Right atrium auricular region (tissue), 2 donors: ENCODE results near the gene PACS1. TPM values are rescaled to one million over a fixed set of nuclear protein-coding genes. Genes with fewer than 3 reads are reported as not detected.

Experiments used
- DNase-seq: peaks from one replicate; pipeline ENCODE4 v3.0.0-alpha.2; 2019; ENCODE audit warnings: low spot score
- H3K27ac ChIP-seq, 2 donors: fragments of 200-600 bp; sonication (generic); 1 replicate in 1 of 2; 2 replicates in 1 of 2; pipeline ENCODE4 v1.5.1; 2016 to 2019
- H3K27me3 ChIP-seq, 2 donors: fragments of 200-600 bp; sonication (generic); one replicate each; pipeline versions ENCODE4 v1.5.1 to v1.6.0; 2017 to 2019
- H3K36me3 ChIP-seq: fragments of 200-600 bp; sonication (generic); one replicate; pipeline ENCODE4 v1.5.1; 2016
- H3K4me1 ChIP-seq, 2 donors: fragments of 200-600 bp; sonication (generic); one replicate each; pipeline versions ENCODE4 v1.5.1 to v1.6.0; 2017 to 2019
- H3K4me3 ChIP-seq, 2 donors: fragments of 200-600 bp; sonication (generic); 1 replicate in 1 of 2; 2 replicates in 1 of 2; pipeline ENCODE4 v1.5.1; 2017 to 2019; ENCODE audit warnings: mild to moderate bottlenecking in 1 of 2, moderate library complexity in 1 of 2
- H3K9me3 ChIP-seq, 2 donors: fragments of 200-600 bp; sonication (generic); one replicate each; pipeline ENCODE4 v1.5.1; 2019
- total RNA-seq, 2 donors: library from RNA; depleted of rRNA; stranded (reverse); fragments of >200 nt; gene quantifications; one replicate each; pipeline ENCODE4 v1.1.0, GENCODE V29; 2016
- TF ChIP-seq, protein P1 (sequence below), 2 donors: fragments of 200-600 bp; sonication (generic); IDR thresholded peaks; one replicate each; pipeline ENCODE4 v1.5.1; 2019; ENCODE audit warnings: antibody characterized with exemption in 2 of 2

The PACS1 gene
- total RNA-seq, 2 donors from 2014 or later, result 47.7 to 88.9 TPM

- peaks cover 19% of the 10 kb centered on the region for H3K36me3 ChIP-seq
These were observed 198.3 kb downstream of the PACS1 start, which contains the start of gene RAB1B for GRCh38 chr11:66268244-66268951. RAB1B (plus strand) TSS chr11:66268639; CDS start chr11:66268680, 41 bp downstream.

GRCh38 chr11:66268952-66269905, 199.2 kb downstream of the PACS1 start:
- H3K4me1 ChIP-seq, result peaks cover 0 to 30% of the 10 kb centered on the region in 2 donors
- no peak for DNase-seq
- TF ChIP-seq, protein P1, sequence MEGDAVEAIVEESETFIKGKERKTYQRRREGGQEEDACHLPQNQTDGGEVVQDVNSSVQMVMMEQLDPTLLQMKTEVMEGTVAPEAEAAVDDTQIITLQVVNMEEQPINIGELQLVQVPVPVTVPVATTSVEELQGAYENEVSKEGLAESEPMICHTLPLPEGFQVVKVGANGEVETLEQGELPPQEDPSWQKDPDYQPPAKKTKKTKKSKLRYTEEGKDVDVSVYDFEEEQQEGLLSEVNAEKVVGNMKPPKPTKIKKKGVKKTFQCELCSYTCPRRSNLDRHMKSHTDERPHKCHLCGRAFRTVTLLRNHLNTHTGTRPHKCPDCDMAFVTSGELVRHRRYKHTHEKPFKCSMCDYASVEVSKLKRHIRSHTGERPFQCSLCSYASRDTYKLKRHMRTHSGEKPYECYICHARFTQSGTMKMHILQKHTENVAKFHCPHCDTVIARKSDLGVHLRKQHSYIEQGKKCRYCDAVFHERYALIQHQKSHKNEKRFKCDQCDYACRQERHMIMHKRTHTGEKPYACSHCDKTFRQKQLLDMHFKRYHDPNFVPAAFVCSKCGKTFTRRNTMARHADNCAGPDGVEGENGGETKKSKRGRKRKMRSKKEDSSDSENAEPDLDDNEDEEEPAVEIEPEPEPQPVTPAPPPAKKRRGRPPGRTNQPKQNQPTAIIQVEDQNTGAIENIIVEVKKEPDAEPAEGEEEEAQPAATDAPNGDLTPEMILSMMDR (IDR thresholded peaks at IDR 0.05), result peak in 1 of 2 donors; percentile 10
- no peaks in the 10 kb centered on the region for H3K9me3 ChIP-seq
- peak overlapping the region; percentile 81 to 85 for H3K4me3 ChIP-seq
- no peaks in the 10 kb centered on the region for H3K27me3 ChIP-seq
- H3K27ac ChIP-seq, result peak overlapping the region; percentile 92 to 97
- peaks cover 26% of the 10 kb centered on the region for H3K36me3 ChIP-seq

More at GRCh38 chr11:66268244-66268951, 198.3 kb downstream of the PACS1 start, which contains the start of gene RAB1B:
- peak within 1 kb of the TSS; percentile 92 to 97 for H3K27ac ChIP-seq
- H3K4me1 ChIP-seq, result peaks cover 0 to 30% of the 10 kb centered on the region in 2 donors
- peak; percentile 100 for DNase-seq
- H3K9me3 ChIP-seq, result no peaks in the 10 kb centered on the region
- no peaks in the 10 kb centered on the region for H3K27me3 ChIP-seq
- TF ChIP-seq, protein P1 (IDR thresholded peaks at IDR 0.05), result no peak
- H3K4me3 ChIP-seq, result peak within 1 kb of the TSS; percentile 81 to 85

GRCh38 chr11:66271816-66272215, 201.7 kb downstream of the PACS1 start:
- H3K4me3 ChIP-seq, result no peak overlapping the region
- H3K4me1 ChIP-seq, result peaks cover 0 to 26% of the 10 kb centered on the region in 2 donors
- no peaks in the 10 kb centered on the region for H3K9me3 ChIP-seq
- DNase-seq, result no peak
- no peak overlapping the region for H3K27ac ChIP-seq
- H3K36me3 ChIP-seq, result peaks cover 49% of the 10 kb centered on the region
- no peaks in the 10 kb centered on the region for H3K27me3 ChIP-seq
- TF ChIP-seq, protein P1 (IDR thresholded peaks at IDR 0.05), result no peak

DNA sequence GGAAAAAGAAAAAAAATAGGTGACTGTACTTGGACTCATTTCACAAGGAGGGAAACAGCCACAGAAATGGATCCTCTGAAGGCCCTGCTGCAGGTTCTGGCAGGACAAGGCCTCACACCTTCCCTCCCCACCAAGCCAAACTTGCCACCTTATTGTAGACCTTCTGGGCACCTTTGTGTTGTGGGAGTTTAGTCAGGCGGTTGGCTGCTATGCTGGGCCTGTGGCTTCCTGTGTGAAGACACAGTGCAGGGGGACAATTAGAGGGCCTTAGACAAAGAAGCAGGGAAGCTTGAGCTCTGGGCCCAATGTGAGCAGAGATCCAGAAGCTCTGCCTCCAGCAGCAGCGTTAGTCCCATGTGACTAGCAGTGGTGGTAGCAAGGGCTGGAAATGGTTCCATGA, 202.5 kb downstream of the PACS1 start:
- H3K4me3 ChIP-seq, result no peak overlapping the region
- peaks cover 49% of the 10 kb centered on the region for H3K36me3 ChIP-seq
- no peak for DNase-seq

GRCh38 chr11:66274219-66274618, 204.1 kb downstream of the PACS1 start:
- Histone ChIP-seq H3K27me3 (no peaks in the 10 kb centered on the region), H3K27ac (no peak overlapping the region), H3K4me3 (no peak overlapping the region), H3K36me3 (peaks cover 49% of the 10 kb centered on the region), H3K9me3 (no peaks in the 10 kb centered on the region), H3K4me1 (peaks cover 0 to 37% of the 10 kb centered on the region in 2 donors)
- TF ChIP-seq, protein P1 (IDR thresholded peaks at IDR 0.05), result no peak
- no peak for DNase-seq

More for the DNA sequence above, 202.5 kb downstream of the PACS1 start:
- Histone ChIP-seq H3K27ac (no peak overlapping the region), H3K9me3 (no peaks in the 10 kb centered on the region), H3K4me1 (peaks cover 0 to 27% of the 10 kb centered on the region in 2 donors), H3K27me3 (no peaks in the 10 kb centered on the region)
- TF ChIP-seq, protein P1 (IDR thresholded peaks at IDR 0.05), result no peak
